Lower leg skin (tissue), 3 donors: ENCODE data around the gene TBX4.

Experiments used
- CTCF ChIP-seq, 3 donors: fragments of 450-650 bp; IDR thresholded peaks; one replicate each; pipeline ENCODE4 v1.5.1; 2016; ENCODE audit warnings: antibody characterized with exemption in 3 of 3, mild to moderate bottlenecking in 3 of 3, moderate library complexity in 2 of 3
- POLR2A ChIP-seq, 2 donors: fragments of 450-650 bp; IDR thresholded peaks; one replicate each; pipeline ENCODE4 v1.6.1; 2016 to 2017; ENCODE audit warnings: antibody characterized with exemption in 2 of 2, mild to moderate bottlenecking in 1 of 2, moderate library complexity in 1 of 2

- TF ChIP-seq CTCF (IDR thresholded peaks at IDR 0.05): no peak
- TF ChIP-seq POLR2A (IDR thresholded peaks at IDR 0.05): no peak
These were observed 15.1 kb upstream of the TBX4 start for GRCh38 chr17:61436995-61437704.
